Prostate gland (tissue), 2 donors: ENCODE data around the gene TNNT2.

Experiments used
- CTCF ChIP-seq, 4 experiments: fragments of 200-600 bp in 2 of 4; fragments of 450-650 bp in 2 of 4; sonication (generic) in 2 of 4; IDR thresholded peaks; 1 replicate in 3 of 4; 2 replicates in 1 of 4; pipeline ENCODE4 v1.5.1; 2016 to 2019; ENCODE audit warnings: antibody characterized with exemption in 4 of 4, mild to moderate bottlenecking in 2 of 4, moderate library complexity in 2 of 4
- POLR2AphosphoS5 ChIP-seq: sonication (generic); formaldehyde crosslinking; IDR thresholded peaks from one replicate; pipeline ENCODE4 v1.6.1; 2017; ENCODE audit warnings: antibody characterized with exemption

- TF ChIP-seq CTCF (IDR thresholded peaks at IDR 0.05) (no peak), POLR2AphosphoS5 (no peak)
Observed at GRCh38 chr1:201320168-201320788, 57.2 kb downstream of the TNNT2 start.
